Colonic mucosa (tissue), 4 donors: Measurements from ENCODE around the gene NBEAL2. TPM values are rescaled to one million over a fixed set of nuclear protein-coding genes. Genes with fewer than 3 reads are reported as not detected.

Experiments used
- DNase-seq: peaks from one replicate; pipeline ENCODE4 v3.0.0-alpha.2; 2020
- H3K27ac ChIP-seq: fragments of 200-600 bp; one replicate; pipeline ENCODE4 v1.8.0; 2021
- H3K27me3 ChIP-seq: fragments of 200-600 bp; one replicate; pipeline ENCODE4 v1.8.0; 2021
- H3K36me3 ChIP-seq: fragments of 200-600 bp; one replicate; pipeline ENCODE4 v1.8.0; 2021
- H3K4me1 ChIP-seq: fragments of 200-600 bp; one replicate; pipeline ENCODE4 v1.8.0; 2021; ENCODE audit warnings: mild to moderate bottlenecking
- H3K4me3 ChIP-seq: fragments of 200-600 bp; one replicate; pipeline ENCODE4 v1.8.0; 2021
- H3K9ac ChIP-seq, 2 donors: one replicate each; pipeline ENCODE4 v1.7.0; 2013; ENCODE audit warnings: control low read depth in 2 of 2, low read depth in 2 of 2, low read length in 2 of 2
- H3K9me3 ChIP-seq: fragments of 200-600 bp; one replicate; pipeline ENCODE4 v1.8.0; 2021
- intact Hi-C: fragments of 100-400 bp; cut with DNase I; formaldehyde crosslinking; loops from one replicate; pipeline ENCODE4 v1.14.1; 2022
- total RNA-seq, 2 donors: library from RNA; stranded (reverse); fragmentation: NEBNext Ultra II Directional in 1 of 2; extraction: Animal tissue kit (Norgen Biotek cat#: 25700) in 1 of 2; gene quantifications; one replicate each; pipeline ENCODE4 v1.2.1, GENCODE V29; 2021
- TF ChIP-seq, protein P1 (sequence below): fragments of 200-600 bp; IDR thresholded peaks from one replicate; pipeline ENCODE4 v1.8.0; 2022; ENCODE audit warnings: antibody characterized with exemption, mild to moderate bottlenecking
- donor health status: healthy.
- donor health status: DM: no; HTN: no; CAD: no.
- donor health status: DM: no; HTN: no; CAD: no.

NBEAL2 gene
- total RNA-seq, 2 donors from 2014 or later = 40.9 to 106 TPM

DNA sequence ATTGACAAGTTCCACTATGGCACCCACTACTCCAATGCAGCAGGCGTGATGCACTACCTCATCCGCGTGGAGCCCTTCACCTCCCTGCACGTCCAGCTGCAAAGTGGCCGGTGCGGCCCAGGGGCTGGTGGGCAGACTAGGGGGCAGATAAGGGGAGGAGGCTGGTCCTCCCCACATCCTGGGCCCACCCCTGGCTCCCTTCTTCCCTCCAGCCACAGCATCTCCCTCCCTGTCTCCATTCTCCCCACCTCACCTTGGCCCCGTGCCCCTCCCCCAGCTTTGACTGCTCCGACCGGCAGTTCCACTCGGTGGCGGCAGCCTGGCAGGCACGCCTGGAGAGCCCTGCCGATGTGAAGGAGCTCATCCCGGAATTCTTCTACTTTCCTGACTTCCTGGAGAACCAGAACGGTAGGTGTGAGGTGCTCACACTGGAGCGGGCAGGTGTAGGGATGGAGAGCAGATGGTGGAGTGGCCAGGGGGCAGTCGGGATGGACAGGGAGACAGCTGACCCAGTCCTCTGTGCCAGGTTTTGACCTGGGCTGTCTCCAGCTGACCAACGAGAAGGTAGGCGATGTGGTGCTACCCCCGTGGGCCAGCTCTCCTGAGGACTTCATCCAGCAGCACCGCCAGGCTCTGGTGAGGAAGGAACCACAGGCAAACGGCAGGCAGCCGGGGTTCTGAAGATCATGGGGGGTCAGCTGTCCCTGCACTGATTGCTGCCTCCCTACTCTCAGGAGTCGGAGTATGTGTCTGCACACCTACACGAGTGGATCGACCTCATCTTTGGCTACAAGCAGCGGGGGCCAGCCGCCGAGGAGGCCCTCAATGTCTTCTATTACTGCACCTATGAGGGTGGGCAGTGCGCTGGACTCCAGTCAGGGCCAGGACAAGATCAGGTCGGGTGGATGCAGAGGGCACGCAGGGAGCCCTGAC, 26.0 kb downstream of the NBEAL2 start:
- intact Hi-C loops = no loop called here
- DNase-seq = no peak
- Histone ChIP-seq H3K27ac (no peak overlapping the region), H3K9ac (no peak overlapping the region), H3K4me1 (no peaks in the 10 kb centered on the region), H3K27me3 (no peaks in the 10 kb centered on the region), H3K9me3 (no peaks in the 10 kb centered on the region), H3K4me3 (no peak overlapping the region), H3K36me3 (peaks cover 13% of the 10 kb centered on the region)
- TF ChIP-seq, protein P1, sequence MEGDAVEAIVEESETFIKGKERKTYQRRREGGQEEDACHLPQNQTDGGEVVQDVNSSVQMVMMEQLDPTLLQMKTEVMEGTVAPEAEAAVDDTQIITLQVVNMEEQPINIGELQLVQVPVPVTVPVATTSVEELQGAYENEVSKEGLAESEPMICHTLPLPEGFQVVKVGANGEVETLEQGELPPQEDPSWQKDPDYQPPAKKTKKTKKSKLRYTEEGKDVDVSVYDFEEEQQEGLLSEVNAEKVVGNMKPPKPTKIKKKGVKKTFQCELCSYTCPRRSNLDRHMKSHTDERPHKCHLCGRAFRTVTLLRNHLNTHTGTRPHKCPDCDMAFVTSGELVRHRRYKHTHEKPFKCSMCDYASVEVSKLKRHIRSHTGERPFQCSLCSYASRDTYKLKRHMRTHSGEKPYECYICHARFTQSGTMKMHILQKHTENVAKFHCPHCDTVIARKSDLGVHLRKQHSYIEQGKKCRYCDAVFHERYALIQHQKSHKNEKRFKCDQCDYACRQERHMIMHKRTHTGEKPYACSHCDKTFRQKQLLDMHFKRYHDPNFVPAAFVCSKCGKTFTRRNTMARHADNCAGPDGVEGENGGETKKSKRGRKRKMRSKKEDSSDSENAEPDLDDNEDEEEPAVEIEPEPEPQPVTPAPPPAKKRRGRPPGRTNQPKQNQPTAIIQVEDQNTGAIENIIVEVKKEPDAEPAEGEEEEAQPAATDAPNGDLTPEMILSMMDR = no peak

GRCh38 chr3:47006145-47006651, 26.7 kb downstream of the NBEAL2 start:
- Histone ChIP-seq H3K9ac (no peak overlapping the region), H3K27me3 (no peaks in the 10 kb centered on the region), H3K36me3 (peaks cover 11% of the 10 kb centered on the region), H3K27ac (no peak overlapping the region), H3K4me1 (no peaks in the 10 kb centered on the region), H3K9me3 (no peaks in the 10 kb centered on the region), H3K4me3 (no peak overlapping the region)
- intact Hi-C loops = no loop called here
- TF ChIP-seq, protein P1 = no peak
- DNase-seq = no peak

DNA sequence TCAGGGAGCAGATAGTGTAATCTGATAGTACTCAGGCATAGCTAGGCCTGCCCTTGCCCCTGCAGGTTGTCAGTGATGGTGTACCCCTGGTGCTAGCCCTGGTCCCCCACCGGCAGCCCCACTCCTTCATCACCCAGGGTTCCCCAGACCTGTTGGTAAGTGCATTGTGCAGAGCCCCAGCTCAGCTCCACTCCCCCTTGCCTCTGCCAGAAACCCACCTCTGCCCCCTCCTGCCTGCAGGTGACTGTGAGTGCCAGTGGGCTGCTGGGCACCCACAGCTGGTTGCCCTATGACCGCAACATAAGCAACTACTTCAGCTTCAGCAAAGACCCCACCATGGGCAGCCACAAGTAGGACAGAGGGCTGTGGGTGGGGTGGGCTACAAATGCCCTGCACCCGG, 27.5 kb downstream of the NBEAL2 start:
- TF ChIP-seq, protein P1 = no peak
- peaks cover 5% of the 10 kb centered on the region for H3K36me3 ChIP-seq
- no peak overlapping the region for H3K27ac ChIP-seq
- H3K27me3 ChIP-seq = no peaks in the 10 kb centered on the region
- no peak overlapping the region for H3K4me3 ChIP-seq
- peak; percentile 16 for DNase-seq
- H3K9ac ChIP-seq = no peak overlapping the region
- no peaks in the 10 kb centered on the region for H3K9me3 ChIP-seq
- H3K4me1 ChIP-seq = no peaks in the 10 kb centered on the region
- intact Hi-C loops = no loop called here

- no peaks in the 10 kb centered on the region for H3K9me3 ChIP-seq
- no peak overlapping the region for H3K4me3 ChIP-seq
- TF ChIP-seq, protein P1 = no peak
- no peaks in the 10 kb centered on the region for H3K4me1 ChIP-seq
- no peaks in the 10 kb centered on the region for H3K27me3 ChIP-seq
- H3K9ac ChIP-seq = no peak overlapping the region
- H3K36me3 ChIP-seq = no peaks in the 10 kb centered on the region
- intact Hi-C loops = no loop called here
- no peak overlapping the region for H3K27ac ChIP-seq
- DNase-seq = peak; percentile 16
Measured at GRCh38 chr3:47007482-47008233, 28.2 kb downstream of the NBEAL2 start.

DNA sequence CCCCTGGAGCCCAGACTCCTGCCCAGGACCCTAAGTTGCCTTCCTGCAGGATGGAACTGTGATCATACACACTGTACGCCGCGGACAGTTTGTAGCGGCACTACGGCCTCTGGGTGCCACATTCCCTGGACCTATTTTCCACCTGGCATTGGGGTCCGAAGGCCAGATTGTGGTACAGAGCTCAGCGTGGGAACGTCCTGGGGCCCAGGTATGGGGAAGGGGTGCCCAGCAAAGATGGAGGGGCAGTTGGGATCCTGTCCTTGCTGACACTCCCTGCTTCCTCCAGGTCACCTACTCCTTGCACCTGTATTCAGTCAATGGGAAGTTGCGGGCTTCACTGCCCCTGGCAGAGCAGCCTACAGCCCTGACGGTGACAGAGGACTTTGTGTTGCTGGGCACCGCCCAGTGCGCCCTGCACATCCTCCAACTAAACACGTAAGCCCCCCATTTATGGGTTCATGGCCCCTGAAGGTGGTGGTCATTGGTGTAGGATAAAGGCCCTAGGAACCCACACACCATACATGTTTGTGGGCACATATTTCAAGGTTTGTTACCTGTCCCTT, 28.8 kb downstream of the NBEAL2 start:
- DNase-seq = peak; percentile 17
- H3K9me3 ChIP-seq = no peaks in the 10 kb centered on the region
- H3K4me1 ChIP-seq = no peaks in the 10 kb centered on the region
- no peaks in the 10 kb centered on the region for H3K27me3 ChIP-seq
- H3K27ac ChIP-seq = no peak overlapping the region
- no peak overlapping the region for H3K4me3 ChIP-seq
- TF ChIP-seq, protein P1 = no peak
- H3K9ac ChIP-seq = no peak overlapping the region
- intact Hi-C loops = no loop called here
- H3K36me3 ChIP-seq = no peaks in the 10 kb centered on the region
